Activated B cell treated with CpG ODN at 0.5 μM for 24 hours (primary cell): ENCODE measurements around the gene TPCN2. TPM values are rescaled to one million over a fixed set of nuclear protein-coding genes. Genes with fewer than 3 reads are reported as not detected.

Experiments
- ATAC-seq: fragments of 200-7000 bp; cut with Tn5 transposase; one replicate; pipeline ENCODE4 v1.10.0; 2021; ENCODE audit warnings: low read depth, mild to moderate bottlenecking, moderate library complexity
- CTCF ChIA-PET: fragments of 350-600 bp; sonication (Branson Sonifier 250); formaldehyde crosslinking; loops from one replicate; lab custom pipeline; 2021; ENCODE audit warnings: antibody characterized with exemption; lab: Charles Lee
- POLR2A ChIA-PET: fragments of 350-600 bp; sonication (Branson Sonifier 250); formaldehyde crosslinking; loops from one replicate; lab custom pipeline; 2021; ENCODE audit warnings: antibody characterized with exemption; lab: Charles Lee
- DNase-seq: peaks from one replicate; pipeline ENCODE4 v3.0.0; 2022
- H3K27ac Mint-ChIP-seq: one replicate; pipeline ENCODE4 v1.8.0; 2020; ENCODE audit warnings: mixed read lengths
- H3K27me3 Mint-ChIP-seq: one replicate; pipeline ENCODE4 v1.8.0; 2021; ENCODE audit warnings: mixed read lengths
- H3K36me3 Mint-ChIP-seq: one replicate; pipeline ENCODE4 v1.8.0; 2021; ENCODE audit warnings: low read depth, mixed read lengths
- H3K4me1 Mint-ChIP-seq: one replicate; pipeline ENCODE4 v1.8.0; 2021; ENCODE audit warnings: mixed read lengths
- H3K4me3 Mint-ChIP-seq: one replicate; pipeline ENCODE4 v1.8.0; 2020; ENCODE audit warnings: mild to moderate bottlenecking, mixed read lengths
- H3K9me3 Mint-ChIP-seq: one replicate; pipeline ENCODE4 v1.8.0; 2020; ENCODE audit warnings: mixed read lengths
- intact Hi-C: fragments of 100-400 bp; cut with micrococcal nuclease; formaldehyde crosslinking; loops from one replicate; pipeline ENCODE4 v1.15.1; 2024
- total RNA-seq: library from RNA; stranded (reverse); gene quantifications from 2 replicates; pipeline ENCODE4 v1.2.3, GENCODE V29; 2022
- TF ChIP-seq, protein P1 (sequence below): fragments of 200-600 bp; IDR thresholded peaks from one replicate; pipeline ENCODE4 v1.8.0; 2022; ENCODE audit warnings: antibody characterized with exemption, mild to moderate bottlenecking

TPCN2 gene
- total RNA-seq, 1 donor from 2014 or later = 35.4 TPM

DNA sequence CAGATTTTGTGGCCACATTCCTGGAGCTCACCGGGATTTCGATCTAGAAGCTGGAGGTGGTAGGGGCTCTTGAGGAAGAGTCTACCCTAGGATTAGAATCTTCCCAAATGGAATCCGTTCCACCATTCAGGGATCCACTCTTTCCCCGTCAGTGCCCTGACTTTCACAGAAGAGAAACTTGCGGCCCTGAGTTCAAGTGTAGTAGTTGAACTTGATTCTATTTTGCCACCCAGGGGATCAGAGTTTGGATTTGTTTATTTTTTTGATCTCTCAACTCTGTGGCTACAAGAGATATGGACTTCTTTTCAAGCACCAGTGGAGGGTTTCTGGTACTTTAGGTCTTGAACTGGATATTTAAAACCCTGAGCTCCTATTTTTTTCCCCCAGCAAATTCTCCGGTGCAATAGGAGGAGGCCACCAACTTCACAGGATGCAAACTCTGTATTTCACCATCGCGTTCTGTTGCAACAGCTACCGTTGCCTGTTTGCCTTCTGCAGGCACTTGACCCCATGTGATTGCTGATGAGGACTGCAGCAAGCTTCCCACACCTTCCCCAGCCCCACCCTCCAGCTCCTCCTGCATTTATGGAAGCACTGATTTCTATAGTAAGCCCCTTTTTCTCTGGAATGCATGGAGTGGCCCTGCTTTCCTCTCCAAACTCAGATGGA, 20.9 kb upstream of the TPCN2 start:
- ChIA-PET CTCF (no interaction called here), POLR2A (no interaction called here)
- Mint-ChIP-seq H3K36me3 (no peaks in the 10 kb centered on the region), H3K4me3 (no peak overlapping the region), H3K27me3 (peaks cover 7% of the 10 kb centered on the region), H3K4me1 (no peaks in the 10 kb centered on the region), H3K9me3 (no peaks in the 10 kb centered on the region), H3K27ac (no peak overlapping the region)
- TF ChIP-seq, protein P1, sequence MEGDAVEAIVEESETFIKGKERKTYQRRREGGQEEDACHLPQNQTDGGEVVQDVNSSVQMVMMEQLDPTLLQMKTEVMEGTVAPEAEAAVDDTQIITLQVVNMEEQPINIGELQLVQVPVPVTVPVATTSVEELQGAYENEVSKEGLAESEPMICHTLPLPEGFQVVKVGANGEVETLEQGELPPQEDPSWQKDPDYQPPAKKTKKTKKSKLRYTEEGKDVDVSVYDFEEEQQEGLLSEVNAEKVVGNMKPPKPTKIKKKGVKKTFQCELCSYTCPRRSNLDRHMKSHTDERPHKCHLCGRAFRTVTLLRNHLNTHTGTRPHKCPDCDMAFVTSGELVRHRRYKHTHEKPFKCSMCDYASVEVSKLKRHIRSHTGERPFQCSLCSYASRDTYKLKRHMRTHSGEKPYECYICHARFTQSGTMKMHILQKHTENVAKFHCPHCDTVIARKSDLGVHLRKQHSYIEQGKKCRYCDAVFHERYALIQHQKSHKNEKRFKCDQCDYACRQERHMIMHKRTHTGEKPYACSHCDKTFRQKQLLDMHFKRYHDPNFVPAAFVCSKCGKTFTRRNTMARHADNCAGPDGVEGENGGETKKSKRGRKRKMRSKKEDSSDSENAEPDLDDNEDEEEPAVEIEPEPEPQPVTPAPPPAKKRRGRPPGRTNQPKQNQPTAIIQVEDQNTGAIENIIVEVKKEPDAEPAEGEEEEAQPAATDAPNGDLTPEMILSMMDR = no peak
- intact Hi-C loops = no loop called here
- DNase-seq (no peak), ATAC-seq (no peak)

DNA sequence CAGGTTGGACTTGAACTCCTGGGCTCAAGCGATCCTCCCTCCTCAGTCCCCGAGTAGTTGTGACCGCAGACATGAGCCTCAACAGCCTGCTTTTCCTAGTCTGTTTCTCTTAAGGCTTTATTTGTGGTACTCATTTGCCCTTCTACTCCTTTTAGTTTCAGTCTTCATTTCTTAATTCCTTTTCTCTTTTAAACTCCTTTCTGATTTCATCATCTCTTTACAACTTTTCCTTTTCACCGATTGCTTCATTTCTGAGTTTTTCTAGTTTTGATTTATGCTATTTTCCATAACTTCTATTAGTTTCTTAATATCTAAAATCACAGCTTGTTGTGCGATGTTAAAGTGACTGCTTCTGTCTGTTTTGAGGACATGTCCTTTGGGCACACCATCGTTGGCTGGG, 18.4 kb upstream of the TPCN2 start:
- CTCF ChIA-PET = no interaction called here
- DNase-seq = no peak
- Mint-ChIP-seq H3K4me3 (no peak overlapping the region), H3K36me3 (no peaks in the 10 kb centered on the region), H3K27me3 (peaks cover 4% of the 10 kb centered on the region), H3K27ac (no peak overlapping the region), H3K4me1 (no peaks in the 10 kb centered on the region), H3K9me3 (no peaks in the 10 kb centered on the region)
- TF ChIP-seq, protein P1 = no peak
- POLR2A ChIA-PET = no interaction called here
- no peak for ATAC-seq
- intact Hi-C loops = no loop called here

DNA sequence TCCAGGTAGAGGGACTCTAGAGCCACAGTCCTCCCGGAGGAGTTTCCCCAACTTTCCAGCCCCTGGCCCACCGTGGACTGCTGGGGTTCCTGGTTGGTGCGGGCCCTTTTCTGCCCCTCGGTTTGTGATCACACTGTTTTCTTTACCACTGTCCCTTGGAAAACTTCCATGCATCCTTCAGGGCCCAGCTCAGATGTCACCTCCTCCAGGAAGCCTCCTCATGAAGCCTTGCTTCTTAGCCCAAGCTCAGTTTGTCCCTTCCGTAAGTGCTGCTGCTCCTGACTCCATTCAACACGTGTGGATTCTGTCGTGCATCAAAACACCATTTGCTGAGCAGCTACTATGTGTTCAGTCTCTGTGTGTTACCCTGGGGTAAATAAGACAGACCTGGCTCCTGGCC, 15.9 kb upstream of the TPCN2 start:
- no peak for ATAC-seq

DNA sequence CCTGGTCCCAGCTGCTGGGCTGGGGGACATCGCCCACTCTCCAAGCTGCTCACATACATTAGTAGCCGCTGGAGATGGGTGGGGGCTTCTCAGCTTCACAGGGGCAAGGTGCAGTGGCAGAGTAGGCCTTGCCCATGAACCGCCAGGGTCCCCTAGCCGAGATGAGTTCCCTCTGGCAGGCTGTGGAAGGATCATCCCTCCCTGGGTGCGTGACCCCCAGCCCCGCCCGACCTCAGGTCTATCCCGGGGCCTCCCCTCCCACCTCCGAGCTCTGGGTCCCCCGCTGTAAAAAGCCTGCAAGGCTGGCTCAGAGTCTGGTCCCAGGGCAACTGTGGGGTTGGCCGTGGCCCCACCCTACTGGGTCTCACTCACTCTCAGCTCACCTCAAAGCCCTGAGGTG, 15.3 kb upstream of the TPCN2 start:
- ChIA-PET POLR2A (no interaction called here), CTCF (no interaction called here)
- Mint-ChIP-seq H3K27ac (no peak overlapping the region), H3K9me3 (no peaks in the 10 kb centered on the region), H3K27me3 (peaks cover 9% of the 10 kb centered on the region), H3K36me3 (no peaks in the 10 kb centered on the region), H3K4me3 (no peak overlapping the region), H3K4me1 (no peaks in the 10 kb centered on the region)
- ATAC-seq (no peak), DNase-seq (no peak)
- TF ChIP-seq, protein P1 = no peak
- intact Hi-C loops = no loop called here

More for the DNA sequence above, 15.9 kb upstream of the TPCN2 start:
- intact Hi-C loops = no loop called here
- no peaks in the 10 kb centered on the region for H3K36me3 Mint-ChIP-seq
- CTCF ChIA-PET = no interaction called here
- H3K4me3 Mint-ChIP-seq = no peak overlapping the region
- H3K4me1 Mint-ChIP-seq = no peaks in the 10 kb centered on the region
- H3K9me3 Mint-ChIP-seq = no peaks in the 10 kb centered on the region
- TF ChIP-seq, protein P1 = no peak
- DNase-seq = no peak
- no peak overlapping the region for H3K27ac Mint-ChIP-seq
- H3K27me3 Mint-ChIP-seq = peaks cover 9% of the 10 kb centered on the region
- POLR2A ChIA-PET = no interaction called here

DNA sequence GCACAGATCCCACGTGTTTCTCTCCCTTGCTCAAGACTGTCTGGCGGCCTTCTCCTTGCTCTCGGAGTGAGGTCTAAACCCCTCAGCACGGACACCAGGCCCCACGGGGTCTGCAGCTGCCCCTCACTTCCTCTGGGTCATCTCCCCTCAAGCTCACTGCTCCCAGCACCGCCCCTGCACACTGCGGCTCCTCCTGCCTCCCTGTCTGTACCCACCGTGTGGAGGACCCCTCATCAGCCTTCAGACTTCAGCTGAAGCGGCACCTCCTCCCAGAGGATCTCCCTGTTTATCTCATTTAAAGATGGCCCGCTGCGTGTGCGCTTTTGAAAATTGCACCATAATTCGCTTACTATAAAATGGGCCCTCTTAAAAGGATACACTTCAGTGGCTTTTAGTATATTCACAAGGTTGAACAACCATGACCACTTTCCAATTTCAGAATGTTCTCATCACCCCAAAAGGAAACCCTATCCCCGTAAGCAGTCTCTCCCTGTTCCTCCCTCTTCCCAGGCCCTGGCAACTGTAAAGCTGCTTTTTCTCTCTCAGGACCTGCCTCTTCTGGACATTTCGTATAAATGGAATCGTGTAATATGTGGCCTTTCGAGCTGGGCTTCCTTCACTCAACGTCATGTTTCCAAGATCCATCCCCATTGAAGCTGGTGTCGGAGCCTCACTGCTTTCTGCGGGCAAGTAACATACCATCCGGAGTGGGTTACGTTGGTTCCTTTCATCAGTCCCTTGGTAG, 14.4 kb upstream of the TPCN2 start:
- intact Hi-C loops = no loop called here
- Mint-ChIP-seq H3K36me3 (no peaks in the 10 kb centered on the region), H3K4me1 (no peaks in the 10 kb centered on the region), H3K27me3 (peaks cover 9% of the 10 kb centered on the region), H3K27ac (no peak overlapping the region), H3K4me3 (no peak overlapping the region), H3K9me3 (no peaks in the 10 kb centered on the region)
- ATAC-seq (no peak), DNase-seq (no peak)
- TF ChIP-seq, protein P1 = no peak
- ChIA-PET CTCF (no interaction called here), POLR2A (no interaction called here)
